NCI-H146 (cell line): ENCODE data around the gene TSPAN6.
A peak's percentile ranks its signal among the peaks of the same experiment; 100 is the strongest.

Source experiments
- DNase-seq: peaks from one replicate; lab custom pipeline; 2025; lab: John Stamatoyannopoulos, UW

TSPAN6 gene, protein sequence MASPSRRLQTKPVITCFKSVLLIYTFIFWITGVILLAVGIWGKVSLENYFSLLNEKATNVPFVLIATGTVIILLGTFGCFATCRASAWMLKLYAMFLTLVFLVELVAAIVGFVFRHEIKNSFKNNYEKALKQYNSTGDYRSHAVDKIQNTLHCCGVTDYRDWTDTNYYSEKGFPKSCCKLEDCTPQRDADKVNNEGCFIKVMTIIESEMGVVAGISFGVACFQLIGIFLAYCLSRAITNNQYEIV

DNA sequence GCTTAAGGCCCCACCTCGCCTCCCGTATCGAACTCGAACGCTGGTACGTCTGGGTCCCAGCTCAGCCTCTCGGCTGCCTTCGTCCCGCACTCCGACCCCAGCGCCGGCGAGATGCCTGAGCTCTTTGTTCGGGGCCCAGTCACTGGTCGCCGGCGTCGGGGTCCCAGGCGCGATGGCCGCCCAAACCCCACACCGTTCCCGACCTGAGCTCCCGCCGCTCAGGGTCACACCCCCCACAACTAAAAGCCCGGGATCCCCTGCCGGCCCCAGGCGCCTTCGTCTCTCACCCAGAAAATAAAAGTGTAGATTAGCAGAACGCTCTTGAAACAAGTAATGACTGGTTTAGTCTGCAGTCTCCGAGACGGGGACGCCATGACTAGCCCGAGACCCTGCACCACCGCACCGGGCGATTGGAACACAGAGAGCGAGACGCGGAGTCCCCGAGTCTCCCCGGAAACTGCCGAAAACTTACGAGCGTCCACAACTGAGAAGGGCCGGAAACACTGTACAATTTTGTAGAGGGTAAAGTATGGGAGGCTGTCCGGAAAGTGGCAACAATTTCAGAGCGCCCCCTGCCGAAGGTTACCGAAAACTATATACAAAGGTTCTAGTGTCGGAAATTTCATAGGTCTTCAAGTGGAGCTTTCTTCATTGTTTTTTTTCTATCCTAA is at the start of gene TSPAN6:
Gene TSPAN6, minus strand, starts transcription at position 486 of the 671 bp plus-strand sequence. Its CDS starts 112 bp downstream, at position 374.
- DNase-seq = peak; percentile 88

DNA sequence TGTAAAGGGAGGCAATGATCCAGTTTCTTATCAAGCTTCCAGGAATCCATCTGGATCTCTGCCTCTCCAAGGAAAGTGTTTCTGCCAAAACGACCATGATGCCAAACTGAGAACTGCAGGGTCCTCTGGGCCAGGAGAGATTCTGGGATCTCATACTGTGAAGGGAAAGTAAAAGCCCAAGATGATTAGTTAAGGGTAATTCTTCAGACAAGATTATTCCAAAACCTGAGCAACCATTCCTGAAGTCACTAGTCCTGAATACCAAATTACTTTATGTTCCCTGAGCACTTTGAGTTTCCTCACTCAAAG is 49.3 kb upstream of the TSPAN6 start:
- DNase-seq = no peak

DNA sequence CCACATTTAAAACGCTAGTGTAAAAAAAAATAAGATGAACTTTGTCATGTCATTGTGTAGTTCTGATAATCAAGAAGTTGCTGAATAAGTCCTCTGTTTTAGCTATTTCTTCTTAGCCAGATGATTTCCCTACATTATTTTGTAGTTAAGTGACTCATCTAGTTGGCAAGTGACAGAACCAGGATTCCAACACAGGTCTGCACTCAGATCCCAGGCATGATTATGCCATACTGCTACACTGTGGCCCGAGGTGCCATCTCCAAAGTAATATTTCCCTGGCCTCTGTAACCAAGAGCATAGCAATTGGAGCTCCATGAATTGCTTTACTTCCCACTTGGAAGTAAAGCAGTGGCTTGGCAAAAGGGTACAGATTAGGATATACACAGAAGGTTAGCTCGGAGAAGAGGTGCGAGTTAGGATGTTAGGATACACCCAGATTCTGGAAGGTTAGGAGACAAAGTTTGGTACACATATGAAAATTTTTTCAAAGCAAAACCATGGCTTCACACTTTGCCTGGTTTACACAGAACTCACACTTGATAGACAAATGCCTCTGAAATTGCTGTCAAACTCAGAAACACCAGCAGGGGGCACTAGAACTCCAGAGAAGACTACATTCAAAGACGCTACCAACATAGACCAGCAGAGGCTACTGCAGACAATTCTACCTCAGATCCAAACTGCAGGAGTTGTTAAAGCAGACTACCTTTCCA is 48.8 kb upstream of the TSPAN6 start:
- DNase-seq = peak; percentile 73

DNA sequence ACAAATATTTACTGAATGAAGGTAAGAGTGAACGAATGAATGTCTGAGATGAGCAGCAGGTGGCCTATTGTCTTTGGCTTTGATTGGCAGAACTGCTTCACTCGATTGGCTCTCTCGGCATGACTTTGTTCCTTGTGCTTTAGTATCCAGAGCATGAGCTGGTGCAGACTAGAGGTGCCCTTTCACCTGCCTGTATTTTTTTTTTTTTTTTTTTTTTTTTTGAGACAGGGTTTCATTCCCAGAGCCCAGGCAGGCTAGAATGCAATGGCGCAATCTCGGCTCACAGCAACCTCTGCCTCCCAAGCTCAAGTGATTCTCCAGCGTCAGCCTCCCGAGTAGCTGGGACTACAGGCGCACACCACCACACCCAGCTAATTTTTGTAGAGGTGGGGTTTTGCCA is 46.3 kb upstream of the TSPAN6 start:
- no peak for DNase-seq

DNA sequence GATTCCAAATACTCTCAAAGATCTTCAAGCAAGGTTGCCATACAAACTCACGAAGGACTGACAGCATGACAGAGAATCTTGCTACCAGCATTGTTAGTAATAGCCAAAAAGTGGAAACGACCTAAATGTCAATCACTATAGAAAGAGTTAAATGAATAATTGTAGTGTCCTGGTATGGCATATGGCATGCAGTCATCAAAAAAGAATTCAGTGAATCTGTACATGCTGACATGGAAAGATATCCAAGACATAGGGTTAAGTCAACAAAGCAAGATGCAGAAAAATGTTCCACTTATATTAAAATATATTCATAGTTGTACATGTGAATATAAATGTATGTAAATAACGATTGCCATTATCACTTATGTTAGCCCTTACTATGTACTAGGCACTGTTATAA is 45.0 kb upstream of the TSPAN6 start:
- no peak for DNase-seq

DNA sequence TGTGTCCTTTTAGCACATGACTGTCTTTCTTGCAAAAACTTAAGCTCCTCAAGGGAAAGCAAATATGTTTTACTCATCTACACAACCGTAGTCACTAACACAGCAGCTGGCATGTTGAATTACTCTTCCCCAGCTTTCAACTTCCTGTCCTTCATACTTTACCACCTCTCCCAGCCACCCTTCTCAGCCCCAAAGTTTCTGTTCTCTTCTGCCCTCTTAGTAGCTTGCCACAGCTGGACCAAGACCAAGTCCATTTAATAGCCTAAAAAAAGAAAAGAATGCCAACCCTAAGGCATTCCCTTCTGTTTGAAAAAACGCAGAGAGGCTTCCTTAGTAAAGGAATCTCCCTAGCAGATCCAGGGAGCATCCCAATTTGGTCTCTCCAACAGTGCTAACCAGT is 44.1 kb upstream of the TSPAN6 start:
- no peak for DNase-seq

DNA sequence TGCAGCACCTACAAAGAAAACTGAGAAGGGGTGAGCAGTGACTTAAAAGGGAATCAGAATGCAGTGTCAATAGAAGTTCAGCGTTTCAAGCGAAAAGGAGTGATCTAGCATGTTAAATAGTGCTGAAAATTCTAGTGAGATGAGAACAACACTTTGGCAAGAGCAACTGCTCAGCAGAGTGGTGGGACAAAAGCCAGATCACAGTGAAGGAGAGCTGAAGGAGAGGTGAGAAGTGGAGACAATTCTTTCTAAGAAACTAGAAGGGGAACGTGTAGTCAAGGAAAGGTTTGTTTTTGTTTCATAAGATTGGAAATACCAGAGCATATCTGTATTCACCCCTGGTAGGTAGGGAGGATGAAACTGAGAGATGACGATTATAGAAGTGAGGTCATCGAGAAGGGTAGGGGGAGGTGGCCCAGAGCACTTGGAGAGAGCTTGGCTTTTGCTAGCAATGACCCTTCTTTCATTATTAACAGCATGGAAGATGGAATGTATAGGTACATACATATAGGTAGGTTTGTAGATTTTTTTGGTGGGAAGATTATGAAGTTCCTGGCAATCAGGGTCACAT is 41.1 kb upstream of the TSPAN6 start:
- DNase-seq = no peak

DNA sequence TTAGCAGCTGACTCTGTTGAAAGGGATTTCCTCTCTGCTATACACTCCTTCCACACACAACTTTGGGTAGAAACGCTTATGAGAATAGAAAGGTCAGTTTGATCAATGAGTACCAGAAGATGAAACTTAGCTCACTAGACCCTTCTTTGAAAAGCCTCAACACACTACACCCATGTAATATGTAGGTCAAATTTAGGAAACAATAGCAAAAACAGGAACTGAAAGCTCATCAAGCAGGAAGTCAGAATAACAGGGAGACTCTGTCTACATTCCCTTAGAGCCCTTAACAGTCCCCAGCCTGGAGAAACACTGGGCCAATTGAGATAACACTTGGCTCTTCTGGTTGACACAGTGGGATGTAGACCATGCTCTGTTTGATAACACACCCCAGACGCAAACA is 38.1 kb upstream of the TSPAN6 start:
- DNase-seq = no peak

DNA sequence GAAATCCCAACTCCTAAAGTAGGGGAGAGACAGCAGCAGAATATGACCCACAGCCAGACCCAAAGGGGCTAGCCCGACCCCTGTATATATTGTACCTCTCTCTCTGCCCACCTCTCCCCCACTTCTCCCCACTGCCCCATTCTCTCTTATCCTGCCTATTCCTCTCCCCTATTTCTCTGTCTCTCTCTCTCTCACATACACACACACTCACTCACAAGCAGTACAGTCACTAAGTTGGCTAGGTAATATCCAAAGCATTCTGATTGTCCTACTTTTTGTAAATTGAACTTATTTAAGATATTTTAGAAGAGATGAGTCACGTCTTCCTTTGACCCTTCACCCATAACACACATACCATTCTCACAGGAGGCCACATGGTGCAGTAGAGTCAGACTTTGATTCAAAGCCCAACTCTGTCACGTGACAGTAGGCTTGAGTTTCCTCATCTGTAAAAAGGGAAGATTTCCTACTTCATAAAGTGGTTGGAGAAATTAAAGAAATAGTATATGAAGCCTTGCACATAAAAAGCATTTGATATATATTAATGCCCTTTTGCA is 36.9 kb upstream of the TSPAN6 start:
- DNase-seq = no peak

DNA sequence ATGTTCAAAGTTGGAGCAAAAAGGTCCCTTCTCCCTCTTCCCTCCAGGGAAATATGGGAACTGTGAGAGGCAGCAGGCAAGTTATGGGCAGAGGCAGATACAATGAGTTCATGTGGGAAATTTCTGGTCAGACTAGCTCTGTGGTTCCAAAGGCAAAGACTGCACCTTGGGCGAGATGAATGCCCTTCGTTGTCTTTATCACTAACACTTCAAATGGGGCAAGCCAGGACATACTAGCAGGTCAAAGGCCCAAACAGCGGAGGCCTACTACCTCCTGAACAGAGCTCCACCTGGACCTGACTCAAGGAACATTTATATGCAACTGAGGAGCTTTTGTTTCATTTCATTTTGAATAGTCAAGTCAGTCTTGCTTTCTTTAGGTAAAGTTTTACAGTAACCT is 36.4 kb upstream of the TSPAN6 start:
- DNase-seq = no peak

DNA sequence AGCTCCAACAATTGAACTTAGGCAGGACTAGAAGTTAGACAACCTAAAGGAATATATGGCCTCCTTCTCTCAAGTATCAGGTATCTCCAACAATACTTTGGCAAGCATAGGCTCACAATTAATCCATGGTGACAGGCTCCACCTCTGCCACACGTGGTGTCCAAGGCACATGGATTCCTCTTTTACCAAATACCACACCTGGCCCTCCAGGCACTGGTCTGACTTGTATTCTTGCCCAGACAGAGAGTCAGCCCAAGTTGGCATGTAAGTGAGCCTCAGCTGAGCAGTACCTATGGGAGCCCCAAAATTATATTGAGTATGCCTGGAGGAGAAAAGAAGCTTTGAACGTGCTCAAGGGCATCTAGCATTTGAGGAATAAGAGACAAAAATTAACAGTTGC is 27.0 kb upstream of the TSPAN6 start:
- DNase-seq = peak; percentile 46

DNA sequence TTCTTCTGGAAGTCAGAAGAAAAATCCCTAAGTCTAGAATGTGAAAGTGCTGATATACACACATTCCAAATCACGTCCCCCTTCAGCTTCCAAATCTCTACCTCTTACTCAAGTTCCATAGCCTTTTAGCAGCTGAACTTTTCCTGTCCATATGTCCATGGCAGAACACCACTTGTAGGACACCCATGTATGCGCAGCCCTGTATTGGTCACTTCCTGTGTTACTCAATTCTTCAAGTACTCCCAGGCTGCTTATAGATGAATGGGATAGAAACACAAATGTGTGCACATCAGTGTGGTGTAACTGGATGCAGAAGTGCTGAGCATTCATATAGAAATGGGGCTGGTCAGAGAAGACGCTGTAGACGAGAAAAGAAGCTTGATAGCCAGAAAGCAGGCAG is 26.2 kb upstream of the TSPAN6 start:
- no peak for DNase-seq

DNA sequence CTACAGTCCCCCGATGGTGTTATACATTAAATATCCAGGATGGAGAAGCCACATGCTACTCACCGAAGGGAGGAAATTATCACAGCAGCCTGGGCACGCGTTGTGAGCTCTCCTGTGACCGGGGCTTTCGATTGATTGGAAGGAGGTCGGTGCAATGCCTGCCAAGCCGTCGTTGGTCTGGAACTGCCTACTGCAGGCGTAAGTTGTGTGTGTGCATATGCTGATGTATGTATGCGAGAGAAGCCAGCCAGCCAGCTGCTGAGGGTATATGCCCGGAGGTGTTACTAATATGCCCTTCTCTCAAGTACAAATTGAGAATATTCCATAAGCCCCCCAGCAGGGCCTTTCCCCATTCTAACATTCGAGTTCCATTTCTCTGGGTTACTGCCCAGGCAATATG is 25.6 kb upstream of the TSPAN6 start:
- DNase-seq = no peak

DNA sequence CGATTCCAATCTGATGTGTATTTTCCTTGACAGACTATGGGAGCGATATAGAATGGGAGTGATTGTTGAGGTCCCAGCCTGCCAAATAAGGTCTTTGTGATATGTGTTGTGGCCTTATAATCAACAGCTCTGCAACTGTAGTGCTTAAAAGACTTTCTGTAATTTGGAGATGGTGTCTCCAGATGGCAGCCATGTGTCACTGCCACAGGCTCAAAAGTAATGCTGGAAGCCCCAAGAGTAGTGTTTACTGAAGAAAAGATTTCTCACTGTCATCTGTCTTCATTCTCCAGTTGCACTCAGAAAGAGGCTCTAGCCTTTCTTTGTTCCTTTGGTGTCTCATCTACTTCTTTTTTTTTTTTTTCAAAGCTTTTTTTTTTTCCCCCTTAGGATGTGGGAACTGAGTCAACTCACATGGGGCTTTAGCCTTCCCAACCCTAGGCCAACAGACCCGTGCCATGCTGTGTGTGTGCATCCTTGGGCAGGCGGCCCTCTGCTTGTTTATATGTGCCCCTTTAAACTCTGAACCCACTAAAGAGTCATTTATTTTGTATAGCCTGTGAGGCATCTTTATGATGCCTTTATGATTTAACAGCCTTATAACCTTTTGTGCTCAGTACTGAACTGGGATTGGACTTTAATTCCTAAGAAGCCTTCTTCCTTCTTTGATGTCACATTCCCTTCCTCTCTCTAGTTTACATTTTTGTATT is 23.0 kb upstream of the TSPAN6 start:
- DNase-seq = no peak

DNA sequence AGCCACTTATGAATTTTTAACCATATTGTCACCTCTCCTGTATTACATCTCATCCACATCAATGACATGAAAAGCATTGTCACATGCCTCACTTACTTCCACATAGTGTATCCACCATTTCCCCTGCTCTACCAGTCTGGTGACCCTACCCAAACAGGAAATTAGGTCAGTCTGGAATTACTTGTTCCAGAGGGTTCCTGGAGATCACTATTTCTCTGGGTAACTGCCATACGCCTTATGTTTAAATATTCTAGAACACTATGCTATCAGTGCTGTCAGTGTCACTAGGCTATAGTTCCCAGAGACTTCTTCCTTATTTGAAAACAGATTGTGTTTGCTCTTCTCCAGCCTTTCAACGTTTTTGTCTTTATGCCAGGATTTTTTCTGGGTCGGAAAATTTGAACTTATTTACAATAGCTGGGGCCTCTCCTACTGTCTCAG is 22.4 kb upstream of the TSPAN6 start:
- DNase-seq = no peak

DNA sequence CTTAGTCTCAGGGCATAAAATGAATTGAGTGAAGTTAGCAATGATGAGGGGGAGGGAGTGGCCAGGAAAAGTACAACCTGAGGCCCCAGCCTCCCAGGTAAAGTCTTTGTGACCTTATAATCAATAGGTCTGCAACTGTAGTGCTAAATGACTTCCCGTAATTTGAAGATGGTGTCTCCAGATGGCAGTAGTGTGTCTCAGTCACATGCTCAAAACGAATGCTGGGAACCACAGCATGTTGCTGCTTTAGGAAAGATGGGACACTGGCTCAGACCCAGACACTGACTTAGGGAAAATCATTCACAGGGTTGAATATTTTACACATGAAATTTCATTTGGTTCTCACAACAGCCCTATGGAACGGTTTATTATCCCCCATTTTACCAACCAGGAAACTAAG is 17.7 kb upstream of the TSPAN6 start:
- DNase-seq = peak; percentile 51

DNA sequence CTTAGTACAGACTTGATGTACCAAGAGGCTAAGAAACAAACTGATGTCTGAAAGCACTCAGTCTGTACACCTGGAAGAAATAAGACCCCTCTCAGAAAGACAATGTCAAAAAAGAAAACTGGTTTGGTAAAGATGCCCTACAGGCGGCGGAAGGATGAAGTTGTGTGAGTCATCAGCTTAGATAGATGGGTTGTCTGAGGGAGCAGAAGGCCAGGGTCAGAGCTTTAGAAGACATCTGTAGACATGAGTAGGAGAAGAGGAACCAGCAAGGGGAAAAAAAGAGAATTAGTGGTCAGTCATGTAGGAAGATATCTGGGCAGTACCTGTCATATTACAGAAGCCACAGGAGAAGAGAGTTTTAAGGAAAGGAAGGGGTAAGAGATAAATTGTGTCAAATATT is 15.7 kb upstream of the TSPAN6 start:
- DNase-seq = no peak

DNA sequence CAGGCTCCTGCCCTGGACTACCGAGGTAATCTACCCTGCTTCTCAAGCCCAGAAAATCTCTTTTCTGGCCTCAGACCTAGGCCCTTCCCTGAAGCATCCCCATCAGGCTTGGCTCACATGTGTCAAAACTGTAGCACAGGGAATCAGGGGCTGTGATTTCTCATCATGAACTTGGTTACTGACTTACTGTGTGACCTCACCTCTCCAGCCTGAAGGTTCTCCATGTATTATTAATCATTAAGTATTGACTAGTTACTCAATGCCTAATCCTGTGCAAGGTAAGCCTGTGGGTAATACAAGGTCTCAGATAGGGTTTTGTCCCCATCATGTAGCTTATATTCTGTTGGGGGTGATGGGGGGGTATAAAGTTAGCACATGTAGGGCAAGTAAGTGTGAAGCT is 14.2 kb upstream of the TSPAN6 start:
- no peak for DNase-seq

DNA sequence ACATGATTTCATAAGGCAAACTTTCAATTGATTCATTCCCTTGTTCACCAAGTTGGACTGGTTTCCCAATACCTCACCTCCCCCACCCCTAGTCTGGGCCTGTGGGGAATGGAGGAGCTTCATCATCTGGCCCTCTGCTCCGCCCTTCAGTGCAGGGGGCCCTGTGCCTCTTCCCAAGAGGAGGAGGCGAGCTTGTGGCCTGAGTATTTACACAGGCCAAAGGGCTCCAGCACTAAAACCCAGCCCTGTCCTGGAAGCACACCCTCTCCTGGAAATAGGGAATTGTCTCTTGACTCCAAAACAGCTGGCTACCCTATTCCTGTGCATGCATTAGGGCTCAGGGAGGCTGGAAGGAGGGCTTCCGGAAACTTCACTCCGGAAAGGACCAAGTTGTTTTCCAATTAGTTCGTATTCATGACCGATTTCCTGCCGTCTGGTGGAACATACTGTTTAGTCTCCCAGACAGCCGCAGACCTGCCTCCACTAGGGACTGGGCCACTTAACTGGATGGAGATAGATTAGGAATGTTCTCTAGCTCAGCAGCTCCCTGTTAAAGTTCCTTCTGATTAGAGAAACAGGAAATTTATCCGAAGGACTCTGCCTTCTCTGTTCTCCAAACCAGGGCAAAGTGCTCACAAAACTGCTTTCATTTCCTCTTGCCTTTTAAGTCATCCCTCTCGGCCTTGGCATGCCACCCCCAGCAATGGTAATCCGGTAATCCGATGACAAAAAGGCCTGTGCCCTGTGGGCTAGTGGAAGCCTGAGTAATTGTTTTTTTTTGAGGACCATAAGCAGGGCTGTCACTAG is 13.1 kb upstream of the TSPAN6 start:
- DNase-seq = no peak

DNA sequence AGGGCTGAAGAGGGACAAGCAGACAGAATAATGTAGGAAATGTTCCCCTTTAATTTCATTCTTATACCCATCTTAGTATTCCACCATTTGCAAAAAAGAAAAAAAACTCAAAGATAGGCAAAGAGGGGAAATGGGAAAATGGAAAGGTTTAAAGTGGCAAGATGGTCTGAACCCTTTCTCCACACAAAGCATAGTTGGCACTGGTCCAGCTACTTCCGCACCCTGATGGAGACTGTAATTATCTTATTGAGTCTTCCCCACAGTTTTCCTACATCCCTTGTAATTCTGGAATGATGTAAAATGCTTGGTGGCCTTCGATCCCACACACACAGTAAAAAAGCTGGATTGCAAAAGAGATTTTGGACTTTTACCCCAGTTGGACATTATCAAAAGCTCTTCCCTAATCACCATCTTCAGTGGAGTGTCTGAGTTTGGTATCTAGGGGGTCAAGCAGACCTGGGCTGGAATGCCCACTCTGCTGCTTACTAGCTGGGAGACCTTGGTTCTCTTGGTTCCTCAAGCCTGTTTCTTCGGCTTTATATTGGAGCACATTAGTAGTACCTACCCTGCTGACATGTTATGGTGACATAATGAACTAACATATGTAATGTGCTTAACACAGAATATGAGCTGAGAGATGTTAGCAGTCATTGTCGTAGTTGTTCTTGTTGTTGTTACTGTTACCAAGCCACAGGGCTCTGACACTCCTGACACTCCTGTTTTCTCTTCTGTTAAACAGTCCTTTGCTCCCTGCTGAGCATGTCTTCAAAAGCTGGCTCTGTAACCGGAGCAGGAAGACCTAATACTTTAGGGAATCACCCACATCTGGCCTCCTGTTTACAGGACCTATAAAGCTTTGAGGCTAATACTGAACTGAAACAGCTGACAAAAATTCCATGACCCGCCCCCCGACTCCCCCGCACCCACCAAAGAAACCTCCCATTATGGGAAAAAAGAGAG is 12.1 kb upstream of the TSPAN6 start:
- peak; percentile 34 for DNase-seq
